Lung (tissue), 12 donors: ENCODE results near the gene MRPS14. TPM values are rescaled to one million over a fixed set of nuclear protein-coding genes. Genes with fewer than 3 reads are reported as not detected.

ENCODE experiments used
- ATAC-seq: fragments of 200-7000 bp; cut with Tn5 transposase; one replicate; pipeline ENCODE4 v1.9.1; 2020; ENCODE audit warnings: moderate number of reproducible peaks; ENCODE audit not compliant: insufficient read depth, low FRiP score
- DNase-seq, 3 donors: peaks; one replicate each; pipeline ENCODE4 v3.0.0-alpha.2; 2013 to 2017
- H3K27ac ChIP-seq, 2 donors: one replicate each; pipeline ENCODE4 v1.5.1; 2013; ENCODE audit warnings: mild to moderate bottlenecking in 2 of 2, moderate library complexity in 2 of 2, control low read depth in 1 of 2, inconsistent platforms in 1 of 2, low read depth in 1 of 2, low read length in 1 of 2
- H3K27me3 ChIP-seq, 3 donors: one replicate each; pipeline ENCODE4 v1.5.1; 2013; ENCODE audit warnings: low read length in 2 of 3; ENCODE audit not compliant: control insufficient read depth in 3 of 3, insufficient read depth in 3 of 3
- H3K36me3 ChIP-seq, 4 donors: one replicate each; pipeline ENCODE4 v1.5.1; 2013; ENCODE audit warnings: low read length in 4 of 4, mild to moderate bottlenecking in 1 of 4, moderate library complexity in 1 of 4; ENCODE audit not compliant: control insufficient read depth in 4 of 4, insufficient read depth in 4 of 4
- H3K4me1 ChIP-seq, 5 donors: one replicate each; pipeline ENCODE4 v1.5.1; 2013; ENCODE audit warnings: low read length in 5 of 5, mild to moderate bottlenecking in 2 of 5, moderate library complexity in 1 of 5; ENCODE audit not compliant: control insufficient read depth in 5 of 5, insufficient read depth in 5 of 5
- H3K4me3 ChIP-seq: one replicate; pipeline ENCODE4 v1.5.1; 2013; ENCODE audit warnings: mild to moderate bottlenecking, control low read depth, moderate library complexity
- H3K9ac ChIP-seq, 2 donors: one replicate each; pipeline ENCODE4 v1.5.1; 2013; ENCODE audit warnings: low read length in 2 of 2, control low read depth in 1 of 2; ENCODE audit not compliant: insufficient read depth in 1 of 2
- H3K9me3 ChIP-seq, 4 donors: one replicate each; pipeline ENCODE4 v1.5.1; 2013; ENCODE audit warnings: low read length in 3 of 4, mild to moderate bottlenecking in 1 of 4, moderate library complexity in 1 of 4; ENCODE audit not compliant: control insufficient read depth in 4 of 4, insufficient read depth in 3 of 4
- WGBS, 2 donors: extraction: QIAGEN DNeasy Blood & Tissue Kit; methylation state at CpG; one replicate each; pipeline ENCODE4 v1.1.7; 2013; 5-methylcytosine and 5-hydroxymethylcytosine counted together
- polyA plus RNA-seq, 2 donors: library from polyadenylated mRNA; stranded (reverse); fragments of 200-250 nt; gene quantifications; one replicate each; pipeline ENCODE4 v1.2.1, GENCODE V29; 2013
- total RNA-seq, 2 donors: library from RNA; depleted of rRNA in 1 of 2; stranded (reverse); fragments of >200 nt in 1 of 2; gene quantifications; one replicate each; pipeline ENCODE4 v1.2.1, GENCODE V29; 2014 to 2021
- TF ChIP-seq, protein P1 (sequence below): IDR thresholded peaks from 2 replicates; pipeline ENCODE4 v1.5.1; 2012; ENCODE audit warnings: mild to moderate bottlenecking; ENCODE audit errors: control extremely low read depth, extremely low read depth
- donor health status: control.
- donor health status: control.
- donor health status: Bipolar disorder and iron deficiency.
- donor health status: healthy.
- donor health status: DM: yes; HTN: yes; CAD: no.

MRPS14 gene
- total and polyA plus RNA-seq, 4 donors = 13.4 to 39.7 (median 23.5) TPM

DNA sequence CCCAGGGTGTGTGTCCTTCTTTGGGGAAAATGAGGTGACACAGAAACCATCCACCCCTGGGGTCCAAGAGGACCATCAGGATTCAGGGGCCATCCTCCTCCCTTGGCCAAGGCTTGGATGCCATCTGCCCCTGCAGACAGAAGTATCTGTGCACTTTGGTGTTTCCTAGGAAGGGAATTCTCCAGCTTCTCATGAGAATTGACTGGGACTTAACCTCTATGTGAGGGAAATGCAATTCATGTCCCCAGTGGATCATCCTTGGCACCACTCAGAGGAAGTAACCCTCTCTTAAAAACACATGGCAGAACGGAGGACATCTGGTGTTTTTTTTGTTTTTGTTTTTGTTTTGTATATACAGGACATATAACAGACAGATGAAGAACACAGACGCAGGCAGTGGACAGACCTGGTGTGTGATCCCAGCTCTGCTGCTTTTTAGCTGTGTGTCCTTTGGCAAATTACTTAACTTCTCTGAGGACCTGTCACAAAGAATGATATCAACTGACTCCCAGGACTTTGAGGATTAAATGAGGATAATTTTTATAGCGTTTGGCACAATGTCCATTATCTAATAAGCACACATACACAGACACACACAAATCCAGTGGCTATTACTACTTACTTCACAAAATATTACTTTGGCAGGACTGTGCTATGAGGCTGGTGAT is 48.2 kb upstream of the MRPS14 start:
- TF ChIP-seq, protein P1, sequence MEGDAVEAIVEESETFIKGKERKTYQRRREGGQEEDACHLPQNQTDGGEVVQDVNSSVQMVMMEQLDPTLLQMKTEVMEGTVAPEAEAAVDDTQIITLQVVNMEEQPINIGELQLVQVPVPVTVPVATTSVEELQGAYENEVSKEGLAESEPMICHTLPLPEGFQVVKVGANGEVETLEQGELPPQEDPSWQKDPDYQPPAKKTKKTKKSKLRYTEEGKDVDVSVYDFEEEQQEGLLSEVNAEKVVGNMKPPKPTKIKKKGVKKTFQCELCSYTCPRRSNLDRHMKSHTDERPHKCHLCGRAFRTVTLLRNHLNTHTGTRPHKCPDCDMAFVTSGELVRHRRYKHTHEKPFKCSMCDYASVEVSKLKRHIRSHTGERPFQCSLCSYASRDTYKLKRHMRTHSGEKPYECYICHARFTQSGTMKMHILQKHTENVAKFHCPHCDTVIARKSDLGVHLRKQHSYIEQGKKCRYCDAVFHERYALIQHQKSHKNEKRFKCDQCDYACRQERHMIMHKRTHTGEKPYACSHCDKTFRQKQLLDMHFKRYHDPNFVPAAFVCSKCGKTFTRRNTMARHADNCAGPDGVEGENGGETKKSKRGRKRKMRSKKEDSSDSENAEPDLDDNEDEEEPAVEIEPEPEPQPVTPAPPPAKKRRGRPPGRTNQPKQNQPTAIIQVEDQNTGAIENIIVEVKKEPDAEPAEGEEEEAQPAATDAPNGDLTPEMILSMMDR = no peak
- Histone ChIP-seq H3K9me3 (no peaks in the 10 kb centered on the region), H3K4me3 (no peak overlapping the region), H3K36me3 (no peaks in the 10 kb centered on the region), H3K4me1 (peaks cover 0 to 14% (median 6%) of the 10 kb centered on the region in 5 donors), H3K9ac (no peak overlapping the region), H3K27ac (no peak overlapping the region), H3K27me3 (no peaks in the 10 kb centered on the region)
- WGBS, 2 donors = 66 to 80% methylated on average over 3 of the region's 3 CpGs
- peak in 1 of 3 donors; percentile 11 for DNase-seq
- ATAC-seq = no peak

DNA sequence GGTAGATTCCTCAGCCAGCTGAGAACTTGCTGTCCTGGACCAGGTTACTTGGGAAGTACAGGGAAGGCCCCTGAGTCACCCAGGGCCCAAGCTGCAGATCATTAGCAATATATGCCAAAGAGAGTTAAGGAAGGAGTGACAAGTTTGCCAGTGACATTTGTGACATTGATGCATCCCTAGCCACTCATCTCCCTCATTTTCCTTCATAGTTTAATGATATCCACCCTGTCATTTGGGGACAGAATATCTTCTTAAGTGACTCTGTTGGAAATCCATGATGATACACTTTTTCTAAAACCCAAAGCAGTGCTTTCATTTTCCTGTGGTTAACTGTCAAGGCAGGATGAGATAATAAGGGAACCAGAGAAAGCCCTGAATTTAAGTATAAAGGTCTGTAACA is 47.6 kb upstream of the MRPS14 start:
- TF ChIP-seq, protein P1 = no peak
- no peak overlapping the region for H3K4me3 ChIP-seq
- no peak for ATAC-seq
- no peak overlapping the region for H3K27ac ChIP-seq
- H3K9me3 ChIP-seq = no peaks in the 10 kb centered on the region
- H3K27me3 ChIP-seq = no peaks in the 10 kb centered on the region
- H3K9ac ChIP-seq = no peak overlapping the region
- H3K4me1 ChIP-seq = peaks cover 0 to 14% (median 6%) of the 10 kb centered on the region in 5 donors
- DNase-seq = no peak
- H3K36me3 ChIP-seq = no peaks in the 10 kb centered on the region

DNA sequence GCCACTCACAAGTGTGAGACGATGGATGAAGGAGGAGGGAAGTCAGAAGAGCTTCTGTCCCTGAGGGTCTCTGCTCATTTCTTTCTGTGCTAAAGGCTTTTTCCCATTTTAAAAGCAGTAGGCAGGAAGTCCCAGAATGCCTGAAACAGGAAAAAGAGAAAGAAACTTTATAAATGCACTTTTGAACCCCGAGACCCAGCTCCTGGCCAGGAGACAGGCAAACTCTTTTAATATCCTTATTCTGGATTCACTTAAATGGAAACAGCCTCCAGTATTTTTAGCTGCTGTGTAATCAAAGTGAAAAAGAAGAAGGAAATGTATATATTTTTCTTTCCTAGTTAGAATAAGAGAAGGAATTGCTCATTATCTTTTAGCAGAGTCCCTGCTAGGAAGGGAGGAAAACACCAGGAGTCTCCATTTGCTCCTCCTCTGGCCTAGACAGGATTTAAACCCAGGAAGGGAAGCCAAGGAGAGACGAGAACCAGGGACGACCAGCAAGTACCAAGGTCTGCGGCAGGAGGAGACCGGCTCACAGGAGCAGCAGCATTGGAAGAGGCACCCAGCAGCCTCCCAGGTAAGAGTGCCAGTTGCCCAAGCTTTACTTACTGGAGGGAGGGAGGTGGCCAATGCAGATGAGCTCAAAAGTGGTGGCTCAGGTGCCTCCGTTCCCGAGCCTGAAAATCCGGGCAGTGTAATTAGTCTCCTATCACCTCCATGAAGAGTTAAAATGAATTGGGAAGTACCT is 44.3 kb upstream of the MRPS14 start, which contains the start of gene TNN:
TSS of gene TNN (plus strand) at position 472 of the 745 bp plus-strand sequence. CDS start 9,586 bp downstream, outside the sequence.
- no peaks in the 10 kb centered on the region for H3K27me3 ChIP-seq
- H3K4me1 ChIP-seq = peaks cover 0 to 7% (median 4%) of the 10 kb centered on the region in 5 donors
- WGBS, 2 donors = 74 to 80% methylated on average over 9 of the region's 9 CpGs
- TF ChIP-seq, protein P1 = no peak
- no peak within 1 kb of the TSS for H3K4me3 ChIP-seq
- no peaks in the 10 kb centered on the region for H3K36me3 ChIP-seq
- H3K9me3 ChIP-seq = no peaks in the 10 kb centered on the region
- no peak within 1 kb of the TSS for H3K9ac ChIP-seq
- peak in 1 of 3 donors; percentile 15 for DNase-seq
- H3K27ac ChIP-seq = no peak within 1 kb of the TSS
- ATAC-seq = no peak
